GM23338 (cell line): ENCODE results near the gene GZF1.

ENCODE experiments used
- CTCF ChIP-seq, 2 experiments: fragments of 200-600 bp in 1 of 2; sonication (generic) in 1 of 2; conservative IDR thresholded peaks; 2 replicates each; pipeline versions ENCODE4 v1.5.1 to v1.6.1; 2016 to 2017; ENCODE audit warnings: antibody characterized with exemption in 2 of 2, low read depth in 2 of 2, mild to moderate bottlenecking in 2 of 2, moderate library complexity in 1 of 2
- EZH2phosphoT487 ChIP-seq: fragments of 200-600 bp; sonication (generic); IDR thresholded peaks from one replicate; pipeline ENCODE4 v1.8.1; 2018; ENCODE audit warnings: antibody characterized with exemption; ENCODE audit not compliant: unreplicated experiment
- POLR2AphosphoS5 ChIP-seq: IDR thresholded peaks from 2 replicates; pipeline ENCODE4 v1.6.1; 2016; ENCODE audit warnings: antibody characterized with exemption, low read depth
- ZNF331 ChIP-seq: fragments of 250-450 bp; sonication (Bioruptor Pico); IDR thresholded peaks from 2 replicates; pipeline ENCODE4 v1.5.0; 2020; ENCODE audit warnings: low read depth, mild to moderate bottlenecking, moderate library complexity

GRCh38 chr20:23313271-23313670, 48.7 kb upstream of the GZF1 start:
- TF ChIP-seq CTCF (conservative IDR thresholded peaks at IDR 0.05; ENCODE audit: low read depth in 2 of 2) (no peak), POLR2AphosphoS5 (no peak), ZNF331 (no peak), EZH2phosphoT487 (no peak)
